Activated CD8-positive, alpha-beta T cell treated with anti-CD3 and anti-CD28 coated beads, Interleukin-2, amount 10 ng/mL, durations not matched to agents 7 days and 5 days (primary cell): ENCODE data around the gene FDXR. TPM values are rescaled to one million over a fixed set of nuclear protein-coding genes. Genes with fewer than 3 reads are reported as not detected.

ENCODE experiments used
- ATAC-seq: fragments of 150-1000 bp; cut with Tn5 transposase; one replicate; pipeline ENCODE4 v1.10.0; 2021; ENCODE audit warnings: moderate library complexity
- CTCF ChIA-PET: fragments of 350-600 bp; sonication (Branson Sonifier 250); formaldehyde crosslinking; loops from one replicate; lab custom pipeline; 2021; ENCODE audit warnings: antibody characterized with exemption; lab: Charles Lee
- POLR2A ChIA-PET: fragments of 350-600 bp; sonication (Branson Sonifier 250); formaldehyde crosslinking; loops from one replicate; lab custom pipeline; 2021; ENCODE audit warnings: antibody characterized with exemption; lab: Charles Lee
- DNase-seq: peaks from one replicate; pipeline ENCODE4 v3.0.0-alpha.2; 2020
- H3K27ac Mint-ChIP-seq: one replicate; pipeline ENCODE4 v1.8.0; 2021; ENCODE audit warnings: mild to moderate bottlenecking, mixed read lengths
- H3K27me3 Mint-ChIP-seq: one replicate; pipeline ENCODE4 v1.8.0; 2021; ENCODE audit warnings: low read depth, mixed read lengths
- H3K36me3 Mint-ChIP-seq: one replicate; pipeline ENCODE4 v1.8.0; 2021; ENCODE audit warnings: low read depth, mixed read lengths
- H3K4me1 Mint-ChIP-seq: one replicate; pipeline ENCODE4 v1.8.0; 2021; ENCODE audit warnings: low read depth, mixed read lengths
- H3K4me3 Mint-ChIP-seq: one replicate; pipeline ENCODE4 v1.8.0; 2021; ENCODE audit warnings: mild to moderate bottlenecking, mixed read lengths
- H3K9me3 Mint-ChIP-seq: one replicate; pipeline ENCODE4 v1.8.0; 2022; ENCODE audit warnings: mixed read lengths; ENCODE audit not compliant: insufficient read depth
- total RNA-seq, 2 experiments: library from RNA; stranded (reverse); gene quantifications; one replicate each; pipeline ENCODE4 v1.2.3, GENCODE V29; 2021

The FDXR gene
- total RNA-seq, 2 experiments from 2014 or later = 29.5 to 35.5 TPM

DNA sequence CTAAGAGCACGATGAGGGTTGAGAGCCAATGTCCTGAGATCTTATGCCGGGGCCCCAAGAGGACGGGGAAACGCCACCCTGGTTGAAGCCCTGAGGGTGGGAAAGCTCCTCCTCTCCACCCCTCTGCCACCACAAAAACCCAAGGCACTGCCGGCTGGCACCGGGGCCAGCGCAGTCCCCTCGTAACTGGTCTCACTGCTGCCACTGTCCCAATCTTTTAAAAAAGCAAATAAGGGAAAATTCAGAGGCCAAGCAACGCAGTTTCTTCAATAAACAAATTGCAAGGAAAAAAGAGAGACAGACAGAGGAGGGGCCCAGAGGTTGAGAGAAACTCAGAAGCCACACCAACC lies 19.8 kb downstream of the FDXR start:
- H3K36me3 Mint-ChIP-seq = no peaks in the 10 kb centered on the region
- ChIA-PET POLR2A (interaction anchor here (1.1 kb wide), 1 partner anchor 23 kb away, joined by 3 read pairs; no protein-coding TSS in a partner anchor), CTCF (interaction anchor here (0.9 to 1.2 kb wide), 2 partner anchors 9 to 12 kb away, joined by 3 to 6 read pairs; no protein-coding TSS in a partner anchor)
- H3K27me3 Mint-ChIP-seq = peaks cover 53% of the 10 kb centered on the region
- H3K4me1 Mint-ChIP-seq = peaks cover 8% of the 10 kb centered on the region
- peak overlapping the region; percentile 51 for H3K4me3 Mint-ChIP-seq
- H3K27ac Mint-ChIP-seq = no peak overlapping the region
- DNase-seq = no peak
- H3K9me3 Mint-ChIP-seq = no peaks in the 10 kb centered on the region
- no peak for ATAC-seq

DNA sequence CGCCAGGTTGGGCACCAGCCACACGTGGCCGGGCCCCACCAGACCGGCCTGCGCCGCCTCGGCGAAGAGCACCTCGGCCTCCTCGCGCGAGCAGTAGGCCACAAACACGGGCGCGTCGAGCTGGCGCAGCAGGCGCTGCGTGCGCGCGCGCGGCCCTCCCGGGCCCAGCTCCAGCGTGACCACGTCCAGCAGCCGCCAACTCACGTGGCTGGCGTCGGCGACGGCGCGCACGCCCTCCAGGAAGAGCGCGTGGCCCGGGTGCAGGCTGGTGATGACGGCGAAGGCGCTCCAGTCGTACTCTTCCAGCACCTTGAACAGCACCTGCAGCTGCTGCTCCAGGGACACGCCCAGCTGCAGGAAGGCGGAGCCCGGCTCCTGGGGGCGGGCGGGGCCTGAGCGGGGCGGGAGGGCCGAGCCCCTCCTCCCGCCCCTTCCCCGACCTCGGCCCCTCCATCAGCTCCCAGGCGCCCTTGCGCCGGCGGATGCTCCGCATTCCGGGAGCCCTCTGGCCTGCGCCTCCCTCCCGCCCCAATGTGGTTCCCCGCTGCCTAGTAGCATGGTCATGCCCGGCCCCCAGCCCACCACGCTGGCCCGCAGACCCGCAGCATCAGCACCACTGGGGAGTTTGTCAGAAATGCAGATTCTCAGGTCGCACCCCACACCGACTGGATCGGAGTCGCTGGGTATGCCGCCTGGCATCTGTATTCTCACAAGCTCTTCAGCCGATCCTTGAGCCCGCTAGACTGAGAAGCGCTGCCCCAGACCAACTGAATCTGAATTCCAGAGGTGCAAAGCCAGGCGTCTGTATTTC lies 20.4 kb downstream of the FDXR start:
- POLR2A ChIA-PET = interaction anchor here (1.1 kb wide), 1 partner anchor 24 kb away, joined by 3 read pairs; no protein-coding TSS in a partner anchor
- Mint-ChIP-seq H3K4me3 (peak overlapping the region; percentile 51), H3K9me3 (no peaks in the 10 kb centered on the region), H3K27ac (no peak overlapping the region), H3K36me3 (no peaks in the 10 kb centered on the region), H3K4me1 (peaks cover 8% of the 10 kb centered on the region), H3K27me3 (peaks cover 48% of the 10 kb centered on the region)
- CTCF ChIA-PET = interaction anchor here (0.8 to 2.1 kb wide), 3 partner anchors 9 to 61 kb away, joined by 4 to 8 read pairs (median 6); no protein-coding TSS in a partner anchor
- peak; percentile 80 for ATAC-seq
- peak; percentile 65 for DNase-seq

DNA sequence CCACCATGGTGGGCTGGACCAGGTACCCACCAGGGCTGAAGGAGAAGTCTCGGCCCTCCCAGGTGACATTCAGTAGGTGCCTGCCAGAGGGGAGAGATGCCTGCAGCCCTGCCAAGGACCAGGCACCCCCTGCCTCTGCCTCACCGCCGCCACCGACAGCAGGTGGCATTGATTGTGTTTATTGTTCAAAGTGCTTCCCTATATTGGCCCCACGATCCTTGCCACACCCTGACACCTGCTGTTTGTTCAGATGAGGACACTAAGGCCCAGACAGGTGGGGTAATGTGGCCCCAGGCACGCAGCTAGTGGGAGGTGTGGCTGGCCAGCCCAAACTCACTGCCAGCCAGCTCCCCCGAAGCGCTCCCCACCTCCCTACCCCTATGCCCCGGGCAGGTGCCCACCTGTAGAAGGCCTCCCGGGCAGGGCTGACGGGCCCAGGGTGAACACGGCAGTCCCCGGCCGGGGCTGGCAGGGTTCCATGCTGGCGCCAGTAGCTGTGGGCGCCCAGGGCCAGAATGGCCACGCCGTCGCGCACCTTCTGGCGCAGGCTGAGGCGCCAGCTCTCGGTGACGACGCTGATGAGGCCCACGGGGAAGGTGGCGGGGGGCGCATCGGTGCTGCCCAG lies 21.1 kb downstream of the FDXR start:
- Mint-ChIP-seq H3K36me3 (no peaks in the 10 kb centered on the region), H3K4me1 (peaks cover 8% of the 10 kb centered on the region), H3K9me3 (no peaks in the 10 kb centered on the region), H3K4me3 (no peak overlapping the region), H3K27me3 (peaks cover 41% of the 10 kb centered on the region), H3K27ac (no peak overlapping the region)
- CTCF ChIA-PET = interaction anchor here (0.8 to 2.1 kb wide), 3 partner anchors 10 to 61 kb away, joined by 4 to 8 read pairs (median 6); no protein-coding TSS in a partner anchor
- ATAC-seq (no peak), DNase-seq (no peak)
- POLR2A ChIA-PET = interaction anchor here (1.1 kb wide), 1 partner anchor 24 kb away, joined by 3 read pairs; no protein-coding TSS in a partner anchor

DNA sequence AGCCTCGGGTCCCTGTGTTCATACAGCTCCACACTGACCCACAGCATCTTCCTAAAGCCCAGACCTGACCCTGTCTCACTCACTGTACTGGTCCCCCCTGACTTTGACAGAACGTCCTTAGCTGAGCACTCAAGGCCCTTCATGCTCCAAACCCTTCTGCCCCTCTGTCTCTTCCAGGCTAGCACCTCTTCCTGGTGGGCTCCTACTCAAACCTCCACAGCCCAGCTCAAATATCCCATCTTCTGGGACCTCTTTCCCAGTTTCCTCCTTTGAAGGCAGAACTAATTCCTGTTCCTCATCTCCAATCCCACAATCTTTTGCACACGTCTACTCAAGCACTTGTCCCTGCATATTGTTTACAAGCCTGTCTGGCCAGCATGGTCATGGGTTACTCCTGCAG lies 21.9 kb downstream of the FDXR start:
- no peaks in the 10 kb centered on the region for H3K9me3 Mint-ChIP-seq
- H3K36me3 Mint-ChIP-seq = no peaks in the 10 kb centered on the region
- peaks cover 8% of the 10 kb centered on the region for H3K4me1 Mint-ChIP-seq
- no peak for DNase-seq
- POLR2A ChIA-PET = no interaction called here
- H3K27ac Mint-ChIP-seq = no peak overlapping the region
- CTCF ChIA-PET = interaction anchor here (2.1 kb wide), 1 partner anchor 11 kb away, joined by 8 read pairs; no protein-coding TSS in a partner anchor
- no peak overlapping the region for H3K4me3 Mint-ChIP-seq
- no peak for ATAC-seq
- peaks cover 35% of the 10 kb centered on the region for H3K27me3 Mint-ChIP-seq

DNA sequence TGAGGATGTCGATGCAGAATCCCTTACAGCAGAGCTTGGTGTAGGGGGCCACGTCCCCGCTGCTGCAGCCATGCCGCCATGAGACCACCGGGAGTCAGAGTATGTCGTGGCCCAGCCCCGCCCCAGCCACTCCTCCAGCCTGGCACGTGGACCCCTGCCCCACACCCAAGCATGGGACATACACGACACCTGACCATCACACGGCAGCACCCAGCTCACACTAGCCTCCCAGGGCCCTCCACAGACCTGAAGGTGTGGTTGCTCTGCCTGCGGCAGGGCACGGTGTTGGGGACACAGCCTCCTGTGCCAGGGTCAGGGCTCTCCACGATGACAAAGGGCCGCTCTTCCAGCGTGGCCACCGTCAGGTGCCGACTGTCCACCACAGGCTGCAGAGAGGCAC lies 22.5 kb downstream of the FDXR start:
- Mint-ChIP-seq H3K36me3 (no peaks in the 10 kb centered on the region), H3K27me3 (peaks cover 29% of the 10 kb centered on the region), H3K4me3 (no peak overlapping the region), H3K4me1 (peaks cover 8% of the 10 kb centered on the region), H3K9me3 (no peaks in the 10 kb centered on the region), H3K27ac (no peak overlapping the region)
- no peak for ATAC-seq
- POLR2A ChIA-PET = no interaction called here
- DNase-seq = no peak
- CTCF ChIA-PET = interaction anchor here (2.6 kb wide), 1 partner anchor 12 kb away, joined by 8 read pairs; no protein-coding TSS in a partner anchor

DNA sequence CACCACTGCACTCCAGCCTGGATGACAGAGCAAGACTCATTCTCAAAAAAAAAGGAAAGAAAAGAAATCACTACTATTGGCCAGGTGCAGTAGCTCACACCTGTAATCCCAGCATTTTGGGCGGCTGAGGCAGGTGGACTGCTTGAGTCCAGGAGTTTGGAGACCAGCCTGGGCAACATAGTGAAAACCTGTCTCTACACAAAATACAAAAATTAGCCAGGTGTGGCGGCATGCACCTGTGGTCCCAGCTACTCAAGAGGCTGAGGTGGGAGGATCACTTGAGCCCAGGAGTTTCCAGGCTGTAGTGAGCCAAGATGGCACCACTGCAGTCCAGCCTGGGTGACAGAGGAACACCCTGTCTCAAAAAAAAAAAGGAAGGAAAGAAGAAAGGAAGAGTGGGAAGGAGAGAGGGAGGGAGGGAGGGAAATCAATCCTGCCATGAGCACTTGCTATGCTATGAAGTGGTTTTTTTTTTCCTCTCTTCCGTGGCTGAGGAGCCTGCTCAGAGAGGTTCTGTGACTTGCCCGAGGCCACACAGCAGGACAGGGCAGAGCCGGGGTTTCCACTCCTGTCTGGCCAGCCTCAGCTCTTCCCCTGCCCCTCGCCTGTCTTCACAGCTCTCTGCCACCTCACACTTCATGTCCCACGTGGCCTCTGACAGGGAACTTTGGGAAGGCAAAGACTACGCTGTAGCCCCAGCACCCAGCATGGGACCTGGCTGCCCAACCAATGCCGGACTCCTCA lies 24.0 kb downstream of the FDXR start:
- Mint-ChIP-seq H3K9me3 (no peaks in the 10 kb centered on the region), H3K36me3 (no peaks in the 10 kb centered on the region), H3K4me1 (peaks cover 8% of the 10 kb centered on the region), H3K27ac (no peak overlapping the region), H3K4me3 (no peak overlapping the region), H3K27me3 (peaks cover 16% of the 10 kb centered on the region)
- DNase-seq = no peak
- ChIA-PET CTCF (interaction anchor here (1.1 to 2.6 kb wide), 2 partner anchors 13 to 192 kb away, joined by 3 to 8 read pairs; no protein-coding TSS in a partner anchor), POLR2A (interaction anchor here (0.6 kb wide), 1 partner anchor 358 kb away, joined by 3 read pairs; no protein-coding TSS in a partner anchor)
- no peak for ATAC-seq

DNA sequence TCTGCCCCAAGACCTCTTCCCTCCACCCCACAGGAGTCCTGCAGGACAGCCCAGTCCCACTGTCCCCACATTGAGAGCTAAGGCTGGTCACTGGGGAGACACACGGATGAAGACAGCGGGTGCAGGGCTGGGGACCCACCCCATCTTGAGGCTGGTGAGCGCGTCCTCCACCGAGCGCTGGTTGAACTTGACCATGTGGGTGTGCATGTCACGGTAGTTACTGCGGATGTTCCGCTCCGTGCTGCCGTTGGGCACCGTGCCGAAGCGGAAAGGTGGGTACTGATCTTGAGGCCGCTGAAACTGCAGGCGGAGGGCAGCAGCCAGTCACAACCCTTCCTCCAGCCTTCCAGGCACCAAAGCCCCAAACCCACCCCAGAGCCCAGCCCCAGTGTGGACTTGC lies 26.2 kb downstream of the FDXR start:
- Mint-ChIP-seq H3K4me1 (peaks cover 5% of the 10 kb centered on the region), H3K27me3 (peaks cover 5% of the 10 kb centered on the region), H3K36me3 (no peaks in the 10 kb centered on the region), H3K4me3 (no peak overlapping the region), H3K27ac (peak overlapping the region; percentile 25), H3K9me3 (no peaks in the 10 kb centered on the region)
- no peak for ATAC-seq
- ChIA-PET POLR2A (no interaction called here), CTCF (interaction anchor here (1.2 to 1.4 kb wide), 3 partner anchors 8 to 55 kb away, joined by 3 to 5 read pairs (median 3); no protein-coding TSS in a partner anchor)
- no peak for DNase-seq

DNA sequence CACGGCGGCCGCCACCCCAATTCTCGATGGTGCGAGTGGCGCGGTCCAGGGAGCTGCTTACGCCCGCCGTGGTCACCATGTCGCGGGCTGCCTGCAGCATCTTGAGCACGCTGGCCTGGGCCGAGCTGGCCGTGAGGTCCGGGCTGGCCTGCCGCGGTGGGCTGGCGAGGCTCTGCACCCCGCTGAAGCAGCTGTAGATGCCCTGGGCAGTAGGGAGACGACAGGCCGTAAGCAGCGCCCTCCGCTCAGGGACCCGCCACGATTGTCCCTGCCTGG lies 29.5 kb downstream of the FDXR start:
- CTCF ChIA-PET = interaction anchor here (1.0 to 1.8 kb wide), 9 partner anchors 12 to 117 kb away, joined by 3 to 8 read pairs (median 5); partner anchors contain the start of genes FDXR and GRIN2C
- H3K36me3 Mint-ChIP-seq = no peaks in the 10 kb centered on the region

DNA sequence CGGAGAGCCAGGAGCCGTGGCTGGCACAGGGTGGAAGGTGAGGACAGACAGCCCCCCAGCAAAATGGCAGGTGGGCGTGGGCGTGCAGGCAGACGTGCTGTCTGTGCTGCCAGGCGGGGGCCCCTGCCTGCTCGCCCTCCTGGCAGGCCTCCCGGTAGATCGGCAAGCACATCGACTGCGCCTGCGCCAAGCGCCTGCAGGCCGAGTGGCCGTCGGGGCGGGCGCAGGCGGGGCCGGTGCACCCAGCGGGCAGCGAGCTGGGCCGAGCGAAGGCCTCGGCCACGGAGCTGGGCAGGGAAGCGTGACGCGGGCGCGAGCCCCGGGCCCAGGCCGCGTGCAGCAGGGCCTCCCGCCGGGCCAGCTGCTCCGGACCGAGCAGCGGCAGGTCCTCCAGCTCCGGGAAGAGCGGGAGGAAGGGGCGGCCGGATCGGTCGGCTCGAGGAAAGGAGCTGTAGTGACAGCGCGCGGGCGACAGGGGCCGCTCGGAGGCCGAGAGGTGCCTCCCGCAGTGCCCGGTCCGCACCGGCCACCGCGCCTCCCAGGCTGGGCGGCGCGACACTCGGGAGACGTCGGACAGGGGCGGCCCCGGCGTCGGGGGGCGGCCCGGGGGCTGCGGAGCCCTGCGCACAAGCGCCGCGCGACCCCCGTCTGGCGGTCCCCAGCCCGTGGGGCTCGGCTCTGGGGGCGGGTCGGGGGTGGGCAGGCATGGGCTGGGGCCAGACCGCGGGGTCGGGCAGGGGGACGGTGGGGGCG lies 30.0 kb downstream of the FDXR start:
- Mint-ChIP-seq H3K4me1 (peaks cover 20% of the 10 kb centered on the region), H3K9me3 (no peaks in the 10 kb centered on the region), H3K27ac (no peak overlapping the region), H3K27me3 (no peaks in the 10 kb centered on the region), H3K36me3 (no peaks in the 10 kb centered on the region), H3K4me3 (no peak overlapping the region)
- ChIA-PET POLR2A (no interaction called here), CTCF (interaction anchor here (1.0 to 1.8 kb wide), 8 partner anchors 16 to 118 kb away, joined by 3 to 8 read pairs (median 5); partner anchors contain the start of genes FDXR and GRIN2C)
- DNase-seq (no peak), ATAC-seq (peak; percentile 54)

More for the DNA sequence above, 29.5 kb downstream of the FDXR start:
- Mint-ChIP-seq H3K27me3 (no peaks in the 10 kb centered on the region), H3K4me3 (no peak overlapping the region), H3K27ac (no peak overlapping the region), H3K9me3 (no peaks in the 10 kb centered on the region), H3K4me1 (peaks cover 20% of the 10 kb centered on the region)
- ATAC-seq (no peak), DNase-seq (no peak)
- POLR2A ChIA-PET = no interaction called here

DNA sequence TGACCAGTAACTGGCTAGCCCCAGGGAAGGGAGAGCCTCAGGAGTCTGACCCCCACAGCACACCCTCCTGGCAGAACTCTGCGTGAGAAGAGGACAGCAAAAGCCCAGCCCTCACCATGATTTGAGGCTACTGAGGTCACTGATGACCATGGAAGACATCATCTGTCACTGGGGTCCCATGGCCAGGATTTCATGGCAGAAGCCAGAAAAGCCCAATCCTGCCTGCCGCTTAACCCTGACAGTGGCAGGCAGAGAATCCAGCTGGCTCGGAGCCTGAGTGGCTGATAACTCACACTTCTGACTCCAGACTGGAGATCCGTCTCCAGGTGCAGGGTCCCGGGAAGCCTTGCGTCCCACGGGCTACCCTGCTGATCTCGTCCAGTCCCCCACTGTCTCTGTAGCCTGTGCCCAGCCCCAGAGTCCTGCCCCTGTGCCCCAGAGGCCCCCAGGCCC lies 30.6 kb downstream of the FDXR start:
- Mint-ChIP-seq H3K27me3 (no peaks in the 10 kb centered on the region), H3K36me3 (no peaks in the 10 kb centered on the region), H3K27ac (no peak overlapping the region), H3K9me3 (no peaks in the 10 kb centered on the region), H3K4me1 (peaks cover 20% of the 10 kb centered on the region), H3K4me3 (no peak overlapping the region)
- no peak for DNase-seq
- ATAC-seq = no peak
- POLR2A ChIA-PET = no interaction called here
- CTCF ChIA-PET = interaction anchor here (1.1 to 1.3 kb wide), 2 partner anchors 16 to 118 kb away, joined by 3 to 5 read pairs; no protein-coding TSS in a partner anchor
